GM19043 (cell line): ENCODE measurements around the gene MTHFR.
A peak's percentile ranks its signal among the peaks of the same experiment; 100 is the strongest.

ENCODE experiments used
- ATAC-seq: cut with Tn5 transposase; IDR thresholded peaks from one replicate; pipeline ENCODE4 v1.9.1; 2021; ENCODE audit warnings: low read depth; ENCODE audit not compliant: unreplicated experiment

Gene MTHFR

DNA sequence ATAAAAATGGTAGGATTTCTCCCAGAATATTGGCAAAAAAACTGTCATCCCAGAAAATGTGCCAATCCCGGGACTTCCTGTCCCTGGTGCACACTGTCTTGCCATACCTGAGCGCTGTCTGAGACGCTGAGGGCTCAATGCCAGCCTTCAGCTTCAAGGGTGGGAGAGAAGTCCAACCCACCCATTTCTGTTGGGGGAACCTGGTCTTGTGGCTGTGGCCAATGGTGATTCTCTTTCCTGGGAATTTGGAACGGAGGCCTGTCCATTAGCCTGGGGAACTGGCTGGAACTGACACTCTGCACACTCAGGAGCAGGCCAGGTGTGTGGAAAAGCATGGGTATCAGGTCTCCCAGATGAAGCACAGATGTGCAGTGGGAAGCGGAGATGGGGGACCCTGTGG lies 6.7 kb downstream of the MTHFR start:
- no peak for ATAC-seq

GRCh38 chr1:11797525-11798216 lies 8.1 kb downstream of the MTHFR start:
- no peak for ATAC-seq

DNA sequence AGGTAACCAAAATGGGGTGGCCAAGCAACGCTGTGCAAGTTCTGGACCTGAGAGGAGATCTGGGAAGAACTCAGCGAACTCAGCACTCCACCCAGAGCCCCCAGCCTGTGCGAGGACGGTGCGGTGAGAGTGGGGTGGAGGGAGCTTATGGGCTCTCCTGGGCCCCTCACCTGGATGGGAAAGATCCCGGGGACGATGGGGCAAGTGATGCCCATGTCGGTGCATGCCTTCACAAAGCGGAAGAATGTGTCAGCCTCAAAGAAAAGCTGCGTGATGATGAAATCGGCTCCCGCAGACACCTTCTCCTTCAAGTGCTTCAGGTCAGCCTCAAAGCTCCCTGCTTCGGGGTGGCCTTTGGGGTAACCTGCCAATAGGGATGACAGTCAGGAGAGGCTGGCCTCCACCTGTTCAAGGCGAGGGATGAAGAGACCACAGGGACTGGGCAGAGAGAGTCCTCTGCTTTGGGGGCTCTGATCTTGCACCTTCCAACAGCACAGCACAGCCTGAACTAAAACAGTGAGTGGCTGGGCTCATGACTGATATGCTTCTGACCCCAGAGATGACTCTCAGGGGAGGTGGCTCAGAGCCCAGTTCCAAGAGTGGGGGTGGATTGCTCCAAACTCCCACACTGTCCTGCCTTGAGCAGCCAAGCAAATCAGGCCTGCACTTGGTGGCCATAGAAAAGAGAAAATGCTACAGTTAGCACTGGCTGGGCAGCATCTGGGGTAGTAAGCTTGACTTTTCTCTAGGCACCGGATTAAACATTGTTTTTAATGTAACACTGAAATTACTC lies 9.5 kb downstream of the MTHFR start:
- no peak for ATAC-seq

GRCh38 chr1:11795238-11795890 lies 10.4 kb downstream of the MTHFR start:
- no peak for ATAC-seq

GRCh38 chr1:11794446-11795237 lies 11.1 kb downstream of the MTHFR start:
- no peak for ATAC-seq

- ATAC-seq: no peak
Measured at GRCh38 chr1:11793819-11794218, 11.9 kb downstream of the MTHFR start.

DNA sequence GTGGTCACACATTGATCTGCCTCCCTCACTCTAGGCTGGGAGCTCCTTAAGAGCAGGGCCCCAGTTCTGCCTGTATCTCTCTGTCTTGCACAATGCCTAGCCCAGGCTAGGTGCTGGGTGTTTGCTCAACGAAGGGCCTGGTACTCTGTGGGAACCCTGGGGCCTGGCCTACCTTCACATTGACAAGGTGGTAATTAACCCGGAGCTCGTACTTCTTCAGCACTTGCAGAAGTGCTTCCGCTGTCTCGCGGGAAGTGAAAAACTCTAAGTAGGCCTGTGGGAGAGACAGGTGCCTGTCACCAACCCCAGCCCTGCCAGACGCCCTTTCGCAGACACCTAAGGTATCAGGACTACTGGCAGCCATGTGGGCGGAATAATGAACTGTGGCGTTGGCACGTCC lies 13.7 kb downstream of the MTHFR start:
- no peak for ATAC-seq

GRCh38 chr1:11790880-11791715 lies 14.7 kb downstream of the MTHFR start:
- ATAC-seq: no peak

DNA sequence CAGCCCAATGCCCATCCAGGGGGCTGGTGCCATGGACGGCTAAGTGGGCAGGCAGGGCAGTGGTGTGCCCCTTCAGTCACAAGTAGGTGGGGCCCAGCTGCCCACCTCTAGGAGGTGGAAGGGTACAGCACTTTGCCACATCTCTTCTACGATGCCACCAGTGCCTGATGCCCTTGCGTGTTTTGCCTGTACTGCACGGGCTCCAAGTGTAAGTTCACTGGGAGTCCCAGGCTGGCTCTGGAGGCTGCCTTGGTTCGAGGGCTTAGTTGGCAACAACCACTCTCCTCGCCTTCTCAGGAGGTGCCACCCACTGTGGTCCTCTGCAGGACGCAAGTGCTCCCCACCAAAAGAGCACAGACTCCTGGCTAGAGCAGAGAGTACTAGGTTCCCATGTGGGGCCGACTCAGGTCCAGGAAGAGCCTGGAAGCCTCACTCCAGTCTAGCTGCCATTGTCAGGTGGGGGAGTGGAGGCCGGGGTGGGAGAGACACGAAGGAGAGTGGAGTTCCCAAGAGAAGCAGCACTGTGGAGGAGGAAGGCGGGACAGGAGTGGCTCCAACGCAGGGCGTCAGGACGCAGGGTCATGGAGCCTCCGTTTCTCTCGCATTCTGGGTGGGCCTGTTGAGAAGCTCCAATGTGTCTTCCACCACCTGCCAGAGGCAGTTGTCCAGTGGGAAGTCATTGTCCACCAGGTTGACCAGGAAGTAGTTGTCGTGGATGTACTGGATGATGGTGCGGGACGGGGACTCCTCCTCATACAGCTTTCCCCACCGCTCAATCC lies 15.5 kb downstream of the MTHFR start:
- ATAC-seq: no peak

GRCh38 chr1:11789126-11790067 lies 16.4 kb downstream of the MTHFR start:
- ATAC-seq: no peak

DNA sequence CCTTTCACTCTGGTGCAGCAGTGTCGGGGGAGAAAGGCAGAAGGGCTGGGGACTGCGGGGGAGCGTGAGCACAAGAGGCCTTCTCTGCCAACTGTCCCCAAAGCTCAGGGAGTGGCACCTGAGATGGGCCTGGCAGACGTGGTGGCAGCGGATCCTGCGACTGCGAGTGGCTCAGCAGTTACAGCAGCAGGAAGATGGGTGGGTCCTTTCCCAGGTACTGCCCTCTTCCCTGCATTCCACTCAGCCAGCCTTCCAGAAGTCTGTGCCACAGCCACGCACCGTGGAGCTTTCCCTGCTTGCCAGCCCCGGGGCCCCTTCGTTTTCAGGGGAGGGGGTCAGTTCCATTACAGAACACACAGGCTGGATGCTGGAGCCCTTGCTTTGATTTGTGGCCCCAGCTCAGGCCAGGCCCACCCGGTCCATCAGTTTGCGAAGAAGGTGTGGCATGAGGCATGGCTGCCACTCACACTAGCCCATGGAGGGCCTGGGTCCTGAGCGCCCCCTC lies 17.2 kb downstream of the MTHFR start:
- ATAC-seq: no peak

GRCh38 chr1:11787804-11788436 lies 17.8 kb downstream of the MTHFR start:
- no peak for ATAC-seq

GRCh38 chr1:11787251-11787803 lies 18.4 kb downstream of the MTHFR start:
- ATAC-seq: no peak

DNA sequence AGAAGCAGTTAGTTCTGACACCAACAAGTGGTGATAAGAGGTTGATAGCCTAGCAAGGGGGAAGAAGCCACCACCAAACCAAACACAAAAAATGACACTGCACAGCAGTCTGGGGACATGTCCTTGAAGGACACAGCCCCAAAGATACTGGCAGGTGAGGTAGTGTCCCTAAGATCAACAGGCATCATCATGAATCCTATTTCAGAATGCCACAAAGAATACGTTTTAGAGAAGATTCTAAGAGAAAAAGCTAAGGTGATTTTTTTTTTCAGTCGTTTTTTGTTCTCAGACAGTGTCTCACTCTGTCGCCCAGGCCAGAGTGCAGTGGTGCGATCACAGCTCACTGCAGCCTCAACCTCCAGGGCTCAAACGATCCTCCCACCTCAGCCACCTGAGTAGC lies 19.6 kb downstream of the MTHFR start:
- ATAC-seq: no peak

- ATAC-seq: peak; percentile 63
Measured at GRCh38 chr1:11784993-11785769, 20.6 kb downstream of the MTHFR start.

- ATAC-seq: no peak
Measured at GRCh38 chr1:11784256-11784992, 21.3 kb downstream of the MTHFR start.
